ENCODE results near the gene FBXL13.

Gene FBXL13

DNA sequence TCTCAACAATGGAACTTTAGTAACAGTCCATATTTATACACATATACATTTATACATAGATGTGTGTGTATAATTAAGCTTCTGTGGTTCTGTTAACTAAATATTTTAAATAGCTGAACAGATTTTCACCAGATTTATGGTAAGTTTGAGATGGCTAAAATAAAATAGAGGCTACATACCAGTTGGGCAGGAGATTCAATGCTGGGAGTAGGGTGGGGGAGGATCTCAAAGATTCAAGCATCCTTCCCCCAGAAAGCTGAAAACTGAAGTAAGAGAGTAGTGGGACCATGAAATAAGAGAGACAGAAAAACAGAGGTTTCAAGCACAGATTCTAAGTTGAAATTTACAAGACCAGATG is 147.8 kb downstream of the FBXL13 start:
- TF ChIP-seq, protein P1, sequence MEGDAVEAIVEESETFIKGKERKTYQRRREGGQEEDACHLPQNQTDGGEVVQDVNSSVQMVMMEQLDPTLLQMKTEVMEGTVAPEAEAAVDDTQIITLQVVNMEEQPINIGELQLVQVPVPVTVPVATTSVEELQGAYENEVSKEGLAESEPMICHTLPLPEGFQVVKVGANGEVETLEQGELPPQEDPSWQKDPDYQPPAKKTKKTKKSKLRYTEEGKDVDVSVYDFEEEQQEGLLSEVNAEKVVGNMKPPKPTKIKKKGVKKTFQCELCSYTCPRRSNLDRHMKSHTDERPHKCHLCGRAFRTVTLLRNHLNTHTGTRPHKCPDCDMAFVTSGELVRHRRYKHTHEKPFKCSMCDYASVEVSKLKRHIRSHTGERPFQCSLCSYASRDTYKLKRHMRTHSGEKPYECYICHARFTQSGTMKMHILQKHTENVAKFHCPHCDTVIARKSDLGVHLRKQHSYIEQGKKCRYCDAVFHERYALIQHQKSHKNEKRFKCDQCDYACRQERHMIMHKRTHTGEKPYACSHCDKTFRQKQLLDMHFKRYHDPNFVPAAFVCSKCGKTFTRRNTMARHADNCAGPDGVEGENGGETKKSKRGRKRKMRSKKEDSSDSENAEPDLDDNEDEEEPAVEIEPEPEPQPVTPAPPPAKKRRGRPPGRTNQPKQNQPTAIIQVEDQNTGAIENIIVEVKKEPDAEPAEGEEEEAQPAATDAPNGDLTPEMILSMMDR (conservative IDR thresholded peaks at IDR 0.05; ENCODE audit: low read depth, low read length) = no peak
- H3K27ac ChIP-seq = no peak overlapping the region
- no peaks in the 10 kb centered on the region for H3K36me3 ChIP-seq (ENCODE audit: insufficient read depth)
- H3K27me3 ChIP-seq (ENCODE audit: insufficient read depth, low read depth) = no peaks in the 10 kb centered on the region
- no peak overlapping the region for H3K4me2 ChIP-seq
- H3K4me3 ChIP-seq (IDR thresholded peaks at IDR 0.05; ENCODE audit: insufficient read depth, low read depth, low read length) = no peak overlapping the region
- H3K79me2 ChIP-seq (ENCODE audit: insufficient read depth, low read depth) = no peaks in the 10 kb centered on the region
- no peak overlapping the region for H2AFZ ChIP-seq (ENCODE audit: low read depth)
- H3K9ac ChIP-seq = no peak overlapping the region
- no peaks in the 10 kb centered on the region for H3K4me1 ChIP-seq (ENCODE audit: low read depth, poor library complexity, severe bottlenecking)
- no peaks in the 10 kb centered on the region for H4K20me1 ChIP-seq (ENCODE audit: insufficient read depth)

DNA sequence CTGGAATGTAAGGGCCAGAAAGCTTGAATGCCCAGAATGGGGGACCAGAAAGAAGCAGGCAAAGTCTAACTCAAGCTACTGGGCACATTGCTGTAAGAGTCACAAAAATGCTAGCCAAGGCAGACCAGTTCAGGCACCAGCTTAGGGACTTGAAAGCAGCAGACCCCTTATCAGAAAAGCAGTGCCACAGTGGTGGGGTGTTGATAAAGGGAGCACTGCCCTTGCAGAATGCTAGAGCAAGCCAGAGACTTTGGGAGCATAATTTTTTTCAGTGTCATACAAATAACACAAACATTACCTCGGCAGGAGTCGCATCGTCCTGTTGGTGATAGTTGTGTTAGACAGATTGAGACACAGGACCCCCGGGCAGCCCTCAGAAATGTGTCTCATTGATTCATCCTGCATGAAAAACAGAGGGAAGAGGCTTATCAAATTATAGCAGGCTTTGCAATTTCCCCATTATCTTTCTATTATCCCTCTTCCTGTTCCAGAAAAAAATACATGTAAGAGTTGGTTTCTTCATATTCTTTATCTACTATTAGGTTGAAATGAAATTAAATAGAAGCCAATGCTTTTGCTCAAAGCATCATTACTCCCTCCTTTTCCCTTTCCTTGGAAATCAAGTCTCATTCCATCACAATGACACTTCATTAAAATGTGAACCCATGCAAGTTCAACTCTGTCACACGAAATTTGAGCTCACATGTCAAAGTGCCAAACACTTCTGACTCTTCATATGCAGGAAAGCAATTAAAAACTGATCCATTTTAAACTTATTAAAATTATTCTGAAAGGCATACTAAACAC is 148.4 kb downstream of the FBXL13 start:
- Histone ChIP-seq H3K36me3 (ENCODE audit: insufficient read depth) (no peaks in the 10 kb centered on the region), H3K4me1 (ENCODE audit: low read depth, poor library complexity, severe bottlenecking) (no peaks in the 10 kb centered on the region), H3K27ac (no peak overlapping the region), H3K79me2 (ENCODE audit: insufficient read depth, low read depth) (no peaks in the 10 kb centered on the region), H3K4me3 (IDR thresholded peaks at IDR 0.05; ENCODE audit: insufficient read depth, low read depth, low read length) (no peak overlapping the region), H3K27me3 (ENCODE audit: insufficient read depth, low read depth) (no peaks in the 10 kb centered on the region), H2AFZ (ENCODE audit: low read depth) (no peak overlapping the region), H3K4me2 (no peak overlapping the region), H3K9ac (no peak overlapping the region), H4K20me1 (ENCODE audit: insufficient read depth) (no peaks in the 10 kb centered on the region)
- TF ChIP-seq, protein P1 (conservative IDR thresholded peaks at IDR 0.05; ENCODE audit: low read depth, low read length) = no peak

DNA sequence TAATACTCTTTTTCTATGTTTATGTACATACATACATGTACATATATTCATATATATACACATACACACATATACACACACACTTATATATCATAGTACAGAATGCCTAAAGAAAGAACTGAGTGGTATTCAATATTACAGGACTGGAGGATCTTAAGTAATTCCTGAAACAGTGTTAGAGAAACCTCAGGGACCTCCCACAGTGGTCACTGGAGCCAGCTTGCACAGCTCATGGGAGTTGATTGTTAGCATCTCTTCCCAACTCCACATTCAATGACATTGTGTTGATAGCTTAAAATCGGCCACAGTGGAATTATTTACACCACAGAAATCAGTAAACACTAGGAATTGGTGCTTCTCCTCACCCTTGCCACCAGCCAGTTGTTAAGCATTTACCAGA is 155.8 kb downstream of the FBXL13 start:
- no peaks in the 10 kb centered on the region for H3K27me3 ChIP-seq (ENCODE audit: insufficient read depth, low read depth)
- H3K4me2 ChIP-seq = no peak overlapping the region
- no peak overlapping the region for H3K9ac ChIP-seq
- no peaks in the 10 kb centered on the region for H3K4me1 ChIP-seq (ENCODE audit: low read depth, poor library complexity, severe bottlenecking)
- no peaks in the 10 kb centered on the region for H4K20me1 ChIP-seq (ENCODE audit: insufficient read depth)
- TF ChIP-seq, protein P1 (conservative IDR thresholded peaks at IDR 0.05; ENCODE audit: low read depth, low read length) = no peak
- H3K79me2 ChIP-seq (ENCODE audit: insufficient read depth, low read depth) = no peaks in the 10 kb centered on the region
- H3K36me3 ChIP-seq (ENCODE audit: insufficient read depth) = no peaks in the 10 kb centered on the region
- no peak overlapping the region for H3K27ac ChIP-seq
- H2AFZ ChIP-seq (ENCODE audit: low read depth) = no peak overlapping the region
- no peak overlapping the region for H3K4me3 ChIP-seq (IDR thresholded peaks at IDR 0.05; ENCODE audit: insufficient read depth, low read depth, low read length)

DNA sequence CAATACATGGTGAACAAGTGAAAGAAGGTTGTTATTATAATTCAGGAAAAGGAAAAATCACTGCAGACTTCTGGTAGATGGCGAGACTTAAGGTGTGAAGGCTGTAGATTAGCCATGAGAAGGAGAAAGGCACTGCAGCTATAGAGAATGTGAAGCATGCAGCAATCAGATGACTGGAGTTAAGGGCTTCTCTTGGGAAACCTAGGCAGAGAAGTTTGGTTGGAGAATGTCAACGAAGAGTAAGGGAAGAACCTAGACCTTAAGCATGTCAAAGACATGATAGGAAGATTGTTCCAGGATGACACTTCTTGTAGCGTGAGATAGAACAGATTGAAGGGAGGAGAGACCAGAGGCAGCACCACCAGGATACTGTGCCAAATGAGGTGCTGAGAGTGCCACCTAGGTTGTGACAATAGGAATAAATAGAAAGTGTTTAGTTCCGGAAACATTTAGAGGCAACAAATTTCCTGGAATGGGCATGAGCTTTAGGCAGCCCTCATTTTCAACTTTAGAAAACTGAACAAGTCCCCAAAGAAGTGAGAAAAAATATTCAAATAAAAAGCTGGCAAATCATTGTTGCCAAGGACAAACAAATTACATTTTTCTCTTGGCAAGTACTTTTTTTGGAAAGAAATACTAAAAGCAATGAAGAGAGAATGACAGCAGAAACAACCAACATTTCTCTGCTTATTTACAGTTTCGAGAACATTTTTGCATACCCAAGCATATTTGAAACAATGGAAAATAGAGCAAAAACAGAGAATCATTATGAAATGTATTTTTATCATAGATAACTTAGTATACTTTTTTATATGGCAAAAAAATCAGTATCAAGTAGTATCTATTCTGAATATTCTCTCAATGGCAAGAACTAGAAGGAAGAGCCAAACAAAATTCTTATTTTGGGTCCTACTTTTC is 156.9 kb downstream of the FBXL13 start:
- Histone ChIP-seq H3K4me3 (IDR thresholded peaks at IDR 0.05; ENCODE audit: insufficient read depth, low read depth, low read length) (no peak overlapping the region), H2AFZ (ENCODE audit: low read depth) (no peak overlapping the region), H3K36me3 (ENCODE audit: insufficient read depth) (no peaks in the 10 kb centered on the region), H3K4me2 (no peak overlapping the region), H3K27me3 (ENCODE audit: insufficient read depth, low read depth) (no peaks in the 10 kb centered on the region), H3K79me2 (ENCODE audit: insufficient read depth, low read depth) (no peaks in the 10 kb centered on the region), H4K20me1 (ENCODE audit: insufficient read depth) (no peaks in the 10 kb centered on the region), H3K4me1 (ENCODE audit: low read depth, poor library complexity, severe bottlenecking) (no peaks in the 10 kb centered on the region), H3K9ac (no peak overlapping the region), H3K27ac (no peak overlapping the region)
- TF ChIP-seq, protein P1 (conservative IDR thresholded peaks at IDR 0.05; ENCODE audit: low read depth, low read length) = no peak
